Mucosa of descending colon (tissue), 3 donors: Measurements from ENCODE around the gene ADAP1. TPM values are rescaled to one million over a fixed set of nuclear protein-coding genes. Genes with fewer than 3 reads are reported as not detected.
"Not testable (repeated sequence)": the region's sequence is repeated elsewhere in the genome, so short reads cannot be mapped to it uniquely, and the experiment has no call there.

ENCODE experiments used
- ATAC-seq: fragments of 200-7000 bp; cut with Tn5 transposase; one replicate; pipeline ENCODE4 v1.9.1; 2020; ENCODE audit warnings: mild to moderate bottlenecking, moderate library complexity
- DNase-seq, 3 donors: peaks; one replicate each; pipeline ENCODE4 v3.0.0-alpha.2; 2020
- H3K36me3 ChIP-seq: fragments of 200-600 bp; one replicate; pipeline ENCODE4 v1.8.0; 2021; ENCODE audit warnings: low read depth, mild to moderate bottlenecking
- H3K4me1 ChIP-seq: fragments of 200-600 bp; one replicate; pipeline ENCODE4 v1.8.0; 2021; ENCODE audit warnings: low read depth, mild to moderate bottlenecking
- H3K4me3 ChIP-seq: fragments of 200-600 bp; one replicate; pipeline ENCODE4 v1.8.0; 2021; ENCODE audit warnings: mild to moderate bottlenecking
- H3K9me3 ChIP-seq: fragments of 200-600 bp; one replicate; pipeline ENCODE4 v1.8.0; 2021; ENCODE audit warnings: mild to moderate bottlenecking
- CTCF ChIP-seq: fragments of 200-600 bp; IDR thresholded peaks from one replicate; pipeline ENCODE4 v1.8.0; 2022; ENCODE audit warnings: antibody characterized with exemption, mild to moderate bottlenecking
- intact Hi-C, 2 donors: fragments of 100-400 bp; cut with DNase I in 1 of 2; cut with micrococcal nuclease in 1 of 2; formaldehyde crosslinking; loops; one replicate each; pipeline versions ENCODE4 v1.11.0 to v1.11.1; 2022; cut with DNase I, micrococcal nuclease
- total RNA-seq, 3 donors: library from RNA; stranded (reverse); fragmentation: NEBNext Ultra II Directional in 2 of 3; extraction: Animal tissue kit (Norgen Biotek cat#: 25700) in 2 of 3; gene quantifications; one replicate each; pipeline versions ENCODE4 v1.2.1 to v1.2.4, GENCODE V29; 2021 to 2023
- donor health status: DM: no; HTN: no; CAD: no; lungs with moderate emphysema.
- donor health status: DM: no; HTN: no; CAD: no.
- donor health status: DM: no; HTN: yes; CAD: no.

ADAP1 gene
- total RNA-seq, 3 donors from 2014 or later, result 80.7 to 153 (median 98.8) TPM

DNA sequence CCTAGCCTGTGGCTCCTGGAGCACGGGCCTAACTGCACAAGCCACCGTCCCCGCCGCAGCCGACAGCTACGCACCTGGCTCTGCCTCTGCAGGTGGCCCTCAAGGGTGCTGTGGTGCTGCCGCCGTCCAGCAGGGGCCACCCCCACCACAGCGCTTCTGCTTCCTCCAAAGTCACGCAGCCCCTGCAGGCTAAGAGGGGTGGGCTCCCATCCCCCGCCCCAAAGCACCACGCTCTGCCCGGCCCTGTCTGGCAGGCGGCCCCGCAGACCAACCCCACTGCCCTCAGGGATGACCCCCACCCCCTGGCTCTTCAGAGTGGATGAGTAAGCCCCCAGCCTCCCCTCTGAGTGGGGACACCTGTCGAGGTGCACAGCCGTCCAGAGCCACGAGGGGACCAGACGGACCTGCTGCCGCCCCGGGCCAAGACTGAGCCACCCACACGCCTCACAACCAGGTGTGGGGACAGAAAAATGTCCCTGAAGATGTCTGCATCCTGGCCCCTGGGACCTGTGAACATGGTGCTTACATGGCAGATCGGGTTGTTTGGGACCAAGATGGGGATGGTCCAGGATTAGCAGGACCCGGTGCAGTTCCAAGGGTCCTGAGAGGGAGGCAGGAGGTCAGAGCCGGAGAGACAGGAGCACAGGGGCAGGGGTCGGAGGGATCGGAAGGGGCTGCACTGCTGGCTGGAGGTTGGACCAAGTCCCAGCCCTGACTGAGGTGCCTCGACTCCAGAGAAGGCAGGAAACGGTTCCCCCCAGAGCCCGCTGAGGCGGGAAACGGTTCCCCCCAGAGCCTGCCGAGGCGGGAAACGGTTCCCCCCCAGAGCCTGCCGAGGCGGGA, 9.0 kb upstream of the ADAP1 start:
- peaks cover 3% of the 10 kb centered on the region for H3K4me1 ChIP-seq

DNA sequence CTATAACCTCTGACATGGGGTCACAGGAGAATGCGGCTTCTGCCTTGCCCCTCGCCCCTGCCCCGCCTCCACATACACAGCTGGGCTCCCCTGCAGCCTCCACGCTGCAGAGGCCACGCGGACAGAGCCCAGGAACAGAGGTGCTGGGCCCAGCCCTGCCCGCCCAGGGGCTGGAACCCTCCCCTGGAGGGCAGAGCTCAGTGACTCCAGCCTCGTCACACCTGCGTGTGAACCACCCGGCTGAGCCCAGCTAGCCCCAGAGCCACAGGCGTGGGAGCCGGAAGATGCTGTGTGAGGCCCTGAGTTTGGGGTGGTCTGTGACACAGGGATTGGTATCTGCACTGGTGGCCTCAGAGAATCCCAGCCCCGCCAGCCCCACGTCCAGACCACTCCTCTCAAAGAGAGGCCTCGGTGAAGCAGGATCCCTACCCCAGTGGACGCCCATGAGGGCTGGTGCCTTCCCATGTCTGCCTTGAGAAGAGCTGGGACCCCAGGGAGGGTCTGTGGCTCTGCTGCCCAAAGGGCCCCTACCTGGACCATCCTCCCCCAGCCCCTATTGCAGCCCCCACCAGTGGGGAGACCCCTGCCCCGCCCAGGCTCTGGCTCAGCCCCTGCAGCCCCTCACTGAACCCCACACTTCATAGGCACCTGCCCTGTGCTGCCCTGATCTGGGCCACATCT, 8.1 kb upstream of the ADAP1 start:
- no peak for TF ChIP-seq CTCF
- DNase-seq, result peak in 2 of 3 donors; percentile 20 to 44

More for the DNA sequence above, 9.0 kb upstream of the ADAP1 start:
- DNase-seq (peak in 2 of 3 donors; percentile 33 to 55), ATAC-seq (peak; percentile 45)
- intact Hi-C loops, result no loop called here
- Histone ChIP-seq H3K9me3 (no peaks in the 10 kb centered on the region), H3K36me3 (no peaks in the 10 kb centered on the region), H3K4me3 (no peak overlapping the region)
- TF ChIP-seq CTCF, result no peak

DNA sequence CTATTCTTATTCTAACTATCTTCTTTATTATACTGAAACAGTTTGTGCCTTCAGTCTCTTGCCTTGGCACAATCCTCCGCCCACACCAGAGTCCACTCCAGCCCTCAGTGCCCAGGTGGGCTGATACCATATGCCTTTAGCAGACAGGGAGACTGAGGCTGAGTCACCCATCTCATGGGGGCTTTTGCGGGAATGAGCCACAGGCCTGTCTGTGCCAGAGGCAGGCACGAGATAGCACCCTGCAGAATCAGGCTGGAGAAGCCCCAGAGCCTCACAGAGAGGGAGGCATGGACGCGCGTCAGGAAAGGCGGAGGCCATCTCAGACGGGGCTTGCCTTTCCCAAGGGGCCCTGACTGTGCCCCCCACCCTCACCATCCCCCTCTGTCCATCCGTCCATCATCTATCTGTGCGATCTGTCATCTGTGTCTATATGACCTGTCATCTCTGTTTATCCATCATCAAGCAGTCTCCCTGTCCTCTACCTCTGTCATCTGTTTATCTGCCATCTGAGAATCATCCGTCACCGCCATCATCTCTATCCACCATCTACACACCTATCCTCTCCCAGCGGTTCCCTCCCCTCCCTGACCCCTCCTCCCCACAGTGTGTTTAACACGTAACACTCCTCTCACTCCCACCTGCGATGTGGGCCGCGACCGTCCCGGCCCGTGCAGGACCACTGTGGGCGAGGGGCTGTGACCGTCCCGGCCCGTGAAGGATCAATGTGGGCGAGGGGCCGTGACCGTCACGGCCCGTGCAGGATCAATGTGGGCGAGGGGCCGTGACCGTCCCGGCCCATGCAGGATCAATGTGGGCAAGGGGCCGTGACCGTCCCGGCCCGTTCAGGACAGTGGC, 7.3 kb upstream of the ADAP1 start:
- Histone ChIP-seq H3K36me3 (no peaks in the 10 kb centered on the region), H3K4me1 (peaks cover 3% of the 10 kb centered on the region), H3K4me3 (no peak overlapping the region), H3K9me3 (no peaks in the 10 kb centered on the region)
- intact Hi-C loops, result no loop called here
- ATAC-seq (no peak), DNase-seq (peak in 2 of 3 donors; percentile 22 to 27)
- TF ChIP-seq CTCF, result no peak

More for the DNA sequence above, 8.1 kb upstream of the ADAP1 start:
- Histone ChIP-seq H3K4me1 (peaks cover 3% of the 10 kb centered on the region), H3K36me3 (no peaks in the 10 kb centered on the region), H3K4me3 (no peak overlapping the region), H3K9me3 (no peaks in the 10 kb centered on the region)
- intact Hi-C loops, result no loop called here
- no peak for ATAC-seq

DNA sequence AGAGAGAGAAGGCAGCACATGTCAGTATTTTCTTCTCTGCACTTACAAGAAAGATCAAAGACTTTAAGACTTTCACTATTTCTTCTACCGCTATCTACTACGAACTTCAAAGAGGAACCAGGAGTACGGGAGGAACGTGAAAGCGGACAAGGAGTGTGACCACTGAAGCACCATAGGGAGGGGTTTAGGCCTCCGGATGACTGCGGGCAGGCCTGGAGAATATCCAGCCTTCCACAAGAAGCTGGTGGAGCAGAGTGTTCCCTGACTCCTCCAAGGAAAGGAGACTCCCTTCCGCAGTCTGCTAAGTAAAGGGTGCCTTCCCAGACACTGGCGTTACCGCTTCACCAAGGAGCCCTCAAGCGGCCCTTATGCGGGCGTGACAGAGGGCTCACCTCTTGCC, 6.5 kb upstream of the ADAP1 start:
- DNase-seq, result peak in 2 of 3 donors; percentile 11 to 16
- H3K4me1 ChIP-seq, intact Hi-C loops, H3K36me3 ChIP-seq, H3K9me3 ChIP-seq, ATAC-seq, H3K4me3 ChIP-seq: not testable (repeated sequence)

- Histone ChIP-seq H3K4me3 (no peak overlapping the region), H3K9me3 (no peaks in the 10 kb centered on the region), H3K4me1 (peaks cover 3% of the 10 kb centered on the region), H3K36me3 (no peaks in the 10 kb centered on the region)
- ATAC-seq, result no peak
- TF ChIP-seq CTCF, result no peak
- intact Hi-C loops, result no loop called here
- DNase-seq, result peak in 2 of 3 donors; percentile 27 to 43
Observed at GRCh38 chr7:960269-960871, 5.9 kb upstream of the ADAP1 start.

DNA sequence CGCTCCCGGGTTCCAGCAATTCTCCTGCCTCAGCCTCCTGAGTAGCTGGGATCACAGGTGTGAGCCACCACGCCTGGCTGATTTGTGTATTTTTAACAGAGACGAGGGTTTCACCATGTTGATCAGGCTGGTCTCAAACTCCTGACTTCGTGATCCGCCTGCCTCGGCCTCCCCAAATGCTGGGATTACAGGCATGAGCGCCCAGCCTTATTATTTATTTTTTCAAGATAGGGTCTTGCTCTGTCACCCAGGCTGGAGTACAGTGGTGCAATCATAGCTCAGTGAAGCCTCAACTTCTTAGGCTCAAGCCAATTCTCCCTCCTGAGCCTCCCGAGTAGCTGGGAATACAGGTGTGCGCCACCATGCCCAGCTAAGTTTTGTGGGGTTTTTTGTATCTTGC, 5.3 kb upstream of the ADAP1 start:
- ATAC-seq, H3K4me1 ChIP-seq, H3K36me3 ChIP-seq, H3K4me3 ChIP-seq, H3K9me3 ChIP-seq, intact Hi-C loops: not testable (repeated sequence)
- peak in 1 of 3 donors; percentile 4 for DNase-seq
